ENCODE results near the gene PDE4D. TPM values are rescaled to one million over a fixed set of nuclear protein-coding genes. Genes with fewer than 3 reads are reported as not detected.

PDE4D gene
- total RNA-seq, 1 donor from 2014 or later = 13.2 TPM

GRCh38 chr5:59745415-59745863 lies 148.1 kb downstream of the PDE4D start:
- Mint-ChIP-seq H3K36me3 (ENCODE audit: unreplicated experiment) (no peaks in the 10 kb centered on the region), H3K4me1 (ENCODE audit: low read depth, unreplicated experiment) (peaks cover 7% of the 10 kb centered on the region), H3K27ac (ENCODE audit: unreplicated experiment) (peak overlapping the region; percentile 35), H3K27me3 (ENCODE audit: unreplicated experiment) (peaks cover 2% of the 10 kb centered on the region), H3K9me3 (ENCODE audit: unreplicated experiment) (no peaks in the 10 kb centered on the region), H3K4me3 (ENCODE audit: unreplicated experiment) (no peak overlapping the region)
- no peak for DNase-seq
- no peak for TF ChIP-seq CTCF (IDR thresholded peaks at IDR 0.05; ENCODE audit: partially characterized antibody, unreplicated experiment)

GRCh38 chr5:59744531-59744992 lies 149.0 kb downstream of the PDE4D start:
- no peak for TF ChIP-seq CTCF (IDR thresholded peaks at IDR 0.05; ENCODE audit: partially characterized antibody, unreplicated experiment)
- Mint-ChIP-seq H3K36me3 (ENCODE audit: unreplicated experiment) (no peaks in the 10 kb centered on the region), H3K9me3 (ENCODE audit: unreplicated experiment) (no peaks in the 10 kb centered on the region), H3K4me1 (ENCODE audit: low read depth, unreplicated experiment) (peaks cover 7% of the 10 kb centered on the region), H3K27me3 (ENCODE audit: unreplicated experiment) (peaks cover 2% of the 10 kb centered on the region), H3K27ac (ENCODE audit: unreplicated experiment) (no peak overlapping the region), H3K4me3 (ENCODE audit: unreplicated experiment) (no peak overlapping the region)
- no peak for DNase-seq

GRCh38 chr5:59741599-59741998 lies 151.9 kb downstream of the PDE4D start:
- TF ChIP-seq CTCF (IDR thresholded peaks at IDR 0.05; ENCODE audit: partially characterized antibody, unreplicated experiment) = no peak
- no peak overlapping the region for H3K4me3 Mint-ChIP-seq (ENCODE audit: unreplicated experiment)
- H3K27ac Mint-ChIP-seq (ENCODE audit: unreplicated experiment) = no peak overlapping the region
- DNase-seq = no peak
- H3K27me3 Mint-ChIP-seq (ENCODE audit: unreplicated experiment) = peaks cover 2% of the 10 kb centered on the region
- H3K9me3 Mint-ChIP-seq (ENCODE audit: unreplicated experiment) = no peaks in the 10 kb centered on the region
- no peaks in the 10 kb centered on the region for H3K36me3 Mint-ChIP-seq (ENCODE audit: unreplicated experiment)
- peaks cover 7% of the 10 kb centered on the region for H3K4me1 Mint-ChIP-seq (ENCODE audit: low read depth, unreplicated experiment)

GRCh38 chr5:59738024-59738423 lies 155.5 kb downstream of the PDE4D start:
- Mint-ChIP-seq H3K4me3 (ENCODE audit: unreplicated experiment) (no peak overlapping the region), H3K4me1 (ENCODE audit: low read depth, unreplicated experiment) (peaks cover 2% of the 10 kb centered on the region), H3K27me3 (ENCODE audit: unreplicated experiment) (no peaks in the 10 kb centered on the region), H3K27ac (ENCODE audit: unreplicated experiment) (no peak overlapping the region), H3K9me3 (ENCODE audit: unreplicated experiment) (no peaks in the 10 kb centered on the region), H3K36me3 (ENCODE audit: unreplicated experiment) (no peaks in the 10 kb centered on the region)
- TF ChIP-seq CTCF (IDR thresholded peaks at IDR 0.05; ENCODE audit: partially characterized antibody, unreplicated experiment) = no peak
- DNase-seq = no peak

- peaks cover 2% of the 10 kb centered on the region for H3K27me3 Mint-ChIP-seq (ENCODE audit: unreplicated experiment)
Measured at GRCh38 chr5:59732806-59733205, 160.7 kb downstream of the PDE4D start.

More at GRCh38 chr5:59732806-59733205, 160.7 kb downstream of the PDE4D start:
- Mint-ChIP-seq H3K36me3 (ENCODE audit: unreplicated experiment) (no peaks in the 10 kb centered on the region), H3K27ac (ENCODE audit: unreplicated experiment) (no peak overlapping the region), H3K4me1 (ENCODE audit: low read depth, unreplicated experiment) (peaks cover 37% of the 10 kb centered on the region), H3K4me3 (ENCODE audit: unreplicated experiment) (no peak overlapping the region), H3K9me3 (ENCODE audit: unreplicated experiment) (peaks cover 2% of the 10 kb centered on the region)
- TF ChIP-seq CTCF (IDR thresholded peaks at IDR 0.05; ENCODE audit: partially characterized antibody, unreplicated experiment) = no peak
- DNase-seq = no peak
